PFSK-1 (cell line): ENCODE results near the gene ABCC10.

ENCODE experiments used
- POLR2AphosphoS5 ChIP-seq: IDR thresholded peaks from 2 replicates; pipeline ENCODE4 v1.6.1; 2012; ENCODE audit warnings: low read depth, mild to moderate bottlenecking, control low read depth, low read length, moderate library complexity
- REST ChIP-seq, 2 experiments: IDR thresholded peaks; 2 replicates each; pipeline versions ENCODE4 v1.6.1 to v1.8.0; 2011 to 2012; ENCODE audit warnings: low read depth in 2 of 2, low read length in 2 of 2, control low read depth in 1 of 2, inconsistent platforms in 1 of 2, mild to moderate bottlenecking in 1 of 2, moderate library complexity in 1 of 2; ENCODE audit not compliant: insufficient read depth in 1 of 2
- SIN3A ChIP-seq: IDR thresholded peaks from 2 replicates; pipeline ENCODE4 v1.6.1; 2012; ENCODE audit warnings: mild to moderate bottlenecking, low read length, moderate library complexity, borderline replicate concordance; ENCODE audit not compliant: insufficient read depth
- TAF1 ChIP-seq: IDR thresholded peaks from 2 replicates; pipeline ENCODE4 v1.6.1; 2012; ENCODE audit warnings: low read length, control low read depth, borderline replicate concordance; ENCODE audit not compliant: insufficient read depth

GRCh38 chr6:43402820-43403219, 24.5 kb upstream of the ABCC10 start:
- TF ChIP-seq TAF1 (no peak), REST (IDR thresholded peaks at IDR 0.05; ENCODE audit: insufficient read depth in 1 of 2, low read depth in 2 of 2, low read length in 2 of 2) (no peak), POLR2AphosphoS5 (no peak), SIN3A (no peak)
